NCI-H510A treated with DMSO at 0.1 percent for 48 hours (cell line): ENCODE measurements around the gene NEK9.
"Not testable (repeated sequence)": the region's sequence is repeated elsewhere in the genome, so short reads cannot be mapped to it uniquely, and the experiment has no call there.

Experiments
- DNase-seq: peaks from one replicate; lab custom pipeline; 2025; lab: John Stamatoyannopoulos, UW

The NEK9 gene

DNA sequence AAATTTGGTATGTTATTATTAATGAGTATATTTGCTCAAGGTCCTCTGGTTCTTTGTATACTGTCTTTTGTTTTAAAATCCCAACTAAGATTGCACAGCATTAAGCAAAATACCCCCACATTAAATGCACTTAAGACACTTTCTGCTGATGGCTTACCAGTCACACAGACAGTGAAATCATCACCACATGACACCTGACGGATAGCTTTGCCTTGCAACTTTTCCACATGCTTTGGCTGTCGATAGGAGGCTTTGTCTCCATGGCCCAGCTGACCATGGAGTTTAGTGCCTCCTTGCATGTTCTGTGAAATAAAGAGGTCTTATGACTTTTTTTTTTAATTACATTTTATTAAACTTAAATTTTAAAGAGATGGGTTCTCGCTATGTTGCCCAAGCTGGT, 19.7 kb downstream of the NEK9 start:
- no peak for DNase-seq

DNA sequence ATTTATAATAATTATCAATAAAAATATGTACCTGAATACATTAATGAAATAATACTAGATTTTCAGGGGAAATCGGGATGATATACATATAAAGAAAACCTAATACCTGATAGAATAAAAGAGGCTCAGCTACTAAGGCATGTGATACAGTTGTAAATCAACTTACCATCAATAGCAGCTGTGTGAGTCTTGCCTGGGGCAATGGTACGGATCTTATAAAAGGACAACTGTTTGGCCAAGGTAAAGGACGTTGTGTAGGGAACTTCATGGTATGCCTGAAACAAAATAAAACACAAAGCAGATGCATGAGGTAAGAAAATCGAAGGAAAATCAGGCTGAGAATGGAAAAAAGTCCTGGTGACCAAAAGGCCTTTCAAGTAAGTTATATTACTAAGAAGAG, 25.4 kb downstream of the NEK9 start:
- no peak for DNase-seq

DNA sequence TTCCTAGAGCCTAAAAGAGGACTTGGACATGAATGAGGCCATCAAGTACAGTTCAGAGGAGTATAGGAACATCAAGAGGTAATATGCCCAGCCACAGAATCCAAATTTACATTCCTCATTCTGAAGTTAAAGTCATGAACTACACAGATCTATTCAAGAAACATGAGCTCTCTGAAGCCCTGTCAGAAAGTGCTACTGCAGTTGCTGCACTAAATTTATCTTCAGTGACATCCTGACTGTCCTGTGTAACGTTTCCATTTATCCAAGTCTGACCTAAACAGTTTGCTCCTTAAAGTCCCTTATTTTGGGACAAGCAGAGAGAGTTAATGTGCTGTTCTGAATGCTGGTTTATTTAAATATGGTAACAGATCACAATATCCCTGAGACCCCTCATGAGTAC, 28.2 kb downstream of the NEK9 start:
- no peak for DNase-seq

DNA sequence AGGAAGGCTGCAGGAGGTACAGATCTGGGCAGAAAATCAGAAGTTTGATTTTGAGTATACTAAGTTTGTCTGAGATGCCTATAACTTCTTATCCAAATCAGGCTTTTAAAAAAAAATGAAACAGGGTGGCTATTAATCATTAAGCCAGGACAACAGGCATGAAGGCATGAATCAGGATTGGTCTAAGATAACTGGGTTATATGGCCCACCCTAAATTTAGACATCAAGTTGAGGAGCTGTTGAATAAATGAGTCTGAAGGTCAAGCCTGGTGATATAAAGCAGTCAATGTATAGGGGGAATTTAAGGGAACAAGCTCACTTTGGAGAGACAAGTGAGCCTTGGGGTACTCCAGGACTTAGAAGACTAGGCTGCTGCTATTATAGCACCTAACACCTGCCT, 28.6 kb downstream of the NEK9 start:
- DNase-seq = no peak

DNA sequence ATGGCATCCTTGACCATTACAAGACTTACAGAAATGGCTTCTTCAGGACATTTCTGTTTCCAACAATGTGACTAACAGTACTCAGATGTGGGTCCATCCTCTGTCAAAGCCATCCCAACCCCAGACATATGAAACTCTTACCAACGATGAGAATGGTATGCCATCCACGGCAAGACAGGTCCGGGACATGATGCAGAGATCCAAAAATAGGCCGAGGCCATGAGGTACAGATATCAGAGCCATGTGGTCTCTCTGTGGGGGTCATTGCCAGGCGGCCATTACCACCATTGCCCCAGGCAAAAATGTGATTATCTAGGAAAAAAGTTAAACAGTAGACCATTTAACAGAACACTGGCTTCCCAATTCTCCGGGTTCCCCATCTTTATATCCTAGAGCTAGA, 29.9 kb downstream of the NEK9 start:
- DNase-seq = no peak

DNA sequence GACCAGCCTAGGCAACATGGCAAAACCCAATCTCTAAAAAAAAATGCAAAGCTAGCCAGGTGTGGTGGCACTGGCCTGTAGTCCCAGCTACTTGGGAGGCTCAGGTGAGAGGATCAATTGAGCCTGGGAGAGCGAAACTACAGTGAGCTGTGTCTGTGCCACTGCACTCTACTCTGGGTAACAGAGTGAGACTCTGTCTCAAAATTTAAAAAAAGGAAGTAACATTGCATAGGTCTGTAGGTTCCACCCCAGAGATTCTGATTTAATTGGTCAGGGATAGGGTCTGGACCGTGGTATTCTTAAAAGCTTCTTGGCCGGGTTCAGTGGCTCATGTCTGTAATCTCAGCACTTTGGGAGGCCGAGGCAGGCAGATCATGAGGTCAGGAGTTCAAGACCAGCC, 31.2 kb downstream of the NEK9 start:
- no peak for DNase-seq

DNA sequence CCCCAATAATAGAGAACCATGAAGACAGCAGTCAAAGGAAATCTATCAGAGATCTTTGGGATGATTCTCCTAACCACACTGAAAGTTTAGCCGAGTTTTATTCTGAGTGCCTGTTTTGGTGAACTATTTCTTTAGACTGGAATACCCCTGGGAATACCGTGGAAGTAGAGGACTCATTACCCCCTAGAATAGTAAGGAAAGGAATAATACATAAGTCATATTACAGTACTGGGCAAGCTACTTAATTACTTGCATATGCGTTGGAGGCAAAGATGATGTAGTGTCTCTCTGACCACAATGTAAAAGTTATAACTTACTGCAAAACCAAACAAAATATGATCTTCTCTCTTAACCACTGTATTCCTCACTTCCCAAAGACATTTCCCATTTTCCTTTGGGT, 32.0 kb downstream of the NEK9 start:
- no peak for DNase-seq

DNA sequence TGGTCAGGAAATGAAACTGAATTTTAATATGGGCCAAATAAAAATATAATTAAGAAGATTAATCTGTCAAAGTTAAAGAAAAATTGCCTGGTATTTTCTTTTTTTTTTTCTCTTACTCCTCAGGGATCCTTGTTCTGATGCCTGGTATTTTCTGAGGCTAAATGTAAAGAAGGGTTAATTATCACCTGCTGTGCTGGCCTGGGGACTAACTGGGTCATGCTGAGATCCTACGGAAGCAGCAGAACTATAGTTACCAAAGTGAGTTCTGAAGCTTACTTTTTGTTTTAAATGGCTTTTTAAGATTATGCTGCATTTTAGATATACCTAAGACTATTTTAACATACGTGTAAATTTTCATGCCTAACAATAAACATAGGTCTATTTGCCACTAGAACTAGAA, 34.1 kb downstream of the NEK9 start:
- DNase-seq = no peak

DNA sequence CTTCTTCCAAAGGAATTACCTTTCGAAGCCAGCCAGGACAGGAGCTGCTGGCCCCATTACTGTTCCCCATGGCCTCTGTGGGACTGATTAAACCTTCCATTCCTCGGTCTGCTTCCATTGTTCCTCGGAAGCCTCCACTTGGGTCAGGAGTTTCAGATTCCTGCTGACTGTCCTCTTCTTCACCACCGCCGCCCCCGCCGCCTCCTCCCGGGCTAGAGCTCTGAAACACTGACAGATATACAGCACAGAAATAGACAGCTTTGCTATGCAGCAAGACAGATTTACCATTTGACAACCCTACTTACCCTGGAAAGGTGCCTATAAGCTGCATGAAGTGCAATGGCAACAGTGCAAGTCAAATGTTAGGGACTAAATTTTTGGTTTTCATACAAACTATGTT, 35.6 kb downstream of the NEK9 start:
- no peak for DNase-seq

DNA sequence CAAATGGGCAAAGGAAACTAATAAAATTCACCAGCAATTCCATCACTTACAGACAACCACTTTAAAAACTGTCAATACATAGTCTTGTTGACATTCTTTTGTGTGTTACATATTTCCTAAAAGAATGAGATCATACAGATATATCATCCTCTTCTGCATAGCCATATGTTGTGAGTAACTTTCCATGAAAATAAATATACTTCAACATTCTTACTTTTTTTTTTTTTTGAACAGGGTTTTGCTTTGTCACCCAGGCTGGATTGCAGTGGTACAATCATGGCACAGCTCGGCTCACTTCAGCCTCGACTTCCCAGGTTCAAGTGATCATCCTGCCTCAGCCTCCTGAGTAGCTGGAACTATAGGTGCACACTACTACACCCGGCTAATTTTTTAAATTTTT, 36.5 kb downstream of the NEK9 start:
- DNase-seq = no peak

DNA sequence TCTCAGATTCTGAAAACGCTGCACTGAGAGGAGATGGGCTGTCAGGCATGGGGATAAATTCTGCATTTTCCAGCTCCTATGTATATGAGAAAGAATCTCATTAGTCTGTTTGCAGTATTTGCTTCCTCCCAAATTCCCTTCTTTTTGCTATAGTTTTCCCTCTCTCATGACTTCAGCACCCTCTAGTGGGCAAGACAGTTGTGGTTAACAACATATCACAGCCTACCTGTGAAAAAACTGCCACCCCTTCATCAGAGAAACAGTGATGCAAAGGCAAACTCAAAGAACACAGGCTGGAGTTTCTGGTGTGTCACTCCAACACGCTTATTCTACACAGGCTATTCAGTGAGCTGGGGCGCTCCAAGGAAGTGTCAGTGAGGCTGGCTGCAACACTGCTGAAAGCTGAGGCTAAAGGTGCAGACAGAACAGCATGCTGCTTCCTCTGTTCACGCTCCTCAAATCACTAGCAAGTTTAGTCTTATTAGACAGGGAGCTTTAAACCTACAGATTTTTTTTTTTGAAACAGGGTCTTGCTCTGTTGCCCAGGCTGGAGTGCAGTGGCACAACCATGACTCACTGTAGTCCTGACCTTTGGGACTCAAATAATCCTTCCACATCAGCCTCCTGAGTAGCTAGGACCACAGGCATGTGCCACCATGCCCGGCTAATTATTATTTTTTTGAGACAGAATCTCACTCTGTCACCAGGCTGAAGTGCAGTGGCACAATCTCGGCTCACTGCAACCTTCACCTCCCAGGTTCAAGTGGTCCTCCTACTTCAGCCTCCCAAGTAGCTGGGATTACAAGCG, 38.1 kb downstream of the NEK9 start:
- peak; percentile 51 for DNase-seq

DNA sequence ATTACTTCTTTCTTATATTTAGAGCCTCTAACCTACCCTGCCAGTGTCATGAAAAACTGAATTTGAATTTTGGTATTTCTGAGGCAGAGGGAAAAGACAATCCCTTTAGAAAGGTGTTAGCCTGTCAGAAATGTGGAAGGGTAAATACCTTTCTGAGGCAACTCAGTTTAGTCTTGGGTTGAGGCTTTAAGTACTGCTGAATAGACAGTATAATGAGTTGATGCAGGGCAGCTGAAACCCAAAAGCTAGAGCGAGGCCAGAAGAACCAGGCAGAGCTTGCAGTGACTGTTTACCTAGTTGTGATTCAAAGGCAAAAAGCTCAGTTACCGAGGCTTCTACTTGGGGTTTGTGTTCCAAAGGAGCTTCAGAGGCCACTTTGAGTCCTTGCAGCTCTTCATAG, 38.7 kb downstream of the NEK9 start:
- no peak for DNase-seq

DNA sequence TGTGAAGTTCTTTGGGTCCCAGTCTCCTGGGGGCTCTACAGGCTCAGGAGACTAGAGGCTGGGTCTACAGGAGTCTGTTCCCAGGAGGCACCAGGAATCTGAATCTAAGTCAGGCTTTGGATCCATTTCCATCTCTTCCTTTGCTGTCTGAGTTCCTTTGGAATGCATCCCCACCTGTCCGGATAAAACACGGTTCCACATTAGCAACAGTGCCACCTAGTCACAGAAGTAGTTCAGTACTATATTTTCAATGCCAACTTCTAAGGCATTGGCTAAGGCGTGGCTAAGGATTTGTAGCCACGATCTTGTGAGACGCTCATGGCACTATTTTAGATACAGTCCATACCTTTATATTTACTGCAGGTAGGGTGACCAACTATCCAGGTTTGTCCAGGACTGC, 42.3 kb downstream of the NEK9 start:
- DNase-seq = no peak

DNA sequence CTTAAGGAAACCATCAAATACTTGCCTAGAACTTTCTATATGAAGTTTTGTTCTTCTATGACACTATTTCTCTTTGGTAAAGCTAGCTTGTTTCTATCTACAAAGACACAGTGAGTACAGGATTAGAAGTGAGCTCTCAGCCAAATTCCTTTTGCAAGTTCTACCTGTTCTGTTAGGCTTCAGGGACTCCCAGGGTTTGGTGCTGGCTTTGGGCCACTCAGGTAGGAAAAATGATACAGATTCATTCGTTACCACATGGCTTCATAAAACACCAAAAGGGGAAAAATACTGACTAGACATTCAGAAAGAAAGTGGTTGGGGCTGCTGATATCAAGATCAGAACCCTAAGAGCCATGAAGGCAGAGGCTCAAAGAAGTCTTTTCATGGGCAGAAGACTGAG, 43.6 kb downstream of the NEK9 start:
- no peak for DNase-seq

DNA sequence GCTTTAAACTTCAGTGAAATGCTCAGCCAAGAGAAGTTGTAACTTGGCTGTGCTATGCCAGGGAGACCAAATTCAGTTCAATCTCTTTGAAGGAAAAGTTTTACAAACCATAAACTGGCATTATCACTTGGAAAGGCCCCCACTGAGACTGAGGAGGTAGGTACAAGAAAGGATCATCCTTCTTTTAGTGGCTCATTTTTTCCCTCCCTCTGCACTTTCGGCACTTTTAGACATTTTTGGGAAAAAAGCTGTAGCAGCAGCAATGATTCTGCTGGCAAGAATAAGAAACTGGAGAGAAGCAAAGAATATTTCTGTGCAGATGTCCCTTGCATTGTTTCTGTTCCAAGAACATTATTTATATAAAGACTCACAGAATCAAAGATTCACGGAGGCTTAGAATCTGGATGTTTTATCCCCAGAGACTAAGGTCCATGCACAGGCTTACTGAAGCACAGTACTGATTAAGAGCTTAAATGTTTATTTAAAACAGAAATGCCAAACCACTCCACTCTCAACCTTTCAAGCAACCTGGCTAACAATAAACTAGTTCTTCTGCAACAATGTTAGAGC, 45.1 kb downstream of the NEK9 start:
- DNase-seq = no peak

DNA sequence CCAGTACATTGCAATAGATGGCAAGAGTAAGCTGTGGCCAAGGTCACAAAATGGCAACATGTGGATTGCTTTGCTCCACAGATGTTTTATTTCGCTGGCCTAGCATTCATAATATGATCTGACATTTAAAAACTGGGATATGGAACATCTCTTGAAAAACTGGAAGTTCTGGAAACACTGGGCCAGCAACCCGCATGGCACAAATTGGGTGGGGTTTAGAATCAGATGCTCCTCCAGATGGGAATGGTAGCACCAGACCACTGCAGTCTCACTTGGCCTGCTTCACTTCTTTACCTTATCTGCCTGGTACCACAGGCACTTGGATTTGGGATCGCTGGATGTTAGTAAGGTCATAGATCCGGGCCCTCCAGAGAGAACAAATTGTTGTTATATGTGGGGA, 47.3 kb downstream of the NEK9 start:
- no peak for DNase-seq

DNA sequence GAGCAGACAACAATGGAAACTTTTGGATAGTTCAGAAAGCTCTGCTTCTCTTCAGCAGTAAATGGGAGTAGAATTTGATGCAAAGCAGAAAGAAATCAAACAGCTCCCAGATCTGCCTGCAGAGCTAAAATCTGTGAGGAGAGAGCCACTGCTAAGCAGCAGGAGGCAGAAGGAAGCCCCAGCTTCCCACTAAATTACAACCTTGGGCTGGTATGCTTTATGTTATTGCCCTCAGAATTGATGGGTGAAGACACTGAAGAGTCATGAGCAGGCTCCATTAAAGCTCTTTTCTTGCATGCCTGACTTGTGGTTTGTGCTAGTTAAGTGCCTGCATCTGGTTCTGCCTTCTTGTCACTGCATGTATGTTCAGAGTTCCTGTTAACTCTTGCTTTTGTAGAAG, 49.1 kb downstream of the NEK9 start:
- no peak for DNase-seq

DNA sequence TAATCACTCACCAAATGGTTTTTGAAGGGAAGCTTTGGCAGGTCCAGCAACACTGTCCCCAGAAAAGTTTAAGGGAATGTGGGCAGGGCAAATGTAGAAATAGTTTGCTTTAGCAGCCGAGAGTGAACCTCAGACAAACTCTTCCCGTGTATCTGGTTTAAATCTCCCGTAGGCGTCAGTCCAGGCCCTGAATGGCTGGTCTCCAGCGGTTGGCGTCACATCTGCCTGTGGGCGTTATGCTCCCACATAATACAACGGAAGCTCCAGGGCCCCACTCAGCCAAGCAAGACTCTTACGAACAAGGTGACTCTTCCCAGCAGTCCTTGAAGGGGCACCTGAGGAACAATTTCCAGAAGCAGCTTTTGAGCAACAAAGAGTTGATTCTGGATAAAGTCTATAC, 56.5 kb downstream of the NEK9 start:
- DNase-seq = no peak

DNA sequence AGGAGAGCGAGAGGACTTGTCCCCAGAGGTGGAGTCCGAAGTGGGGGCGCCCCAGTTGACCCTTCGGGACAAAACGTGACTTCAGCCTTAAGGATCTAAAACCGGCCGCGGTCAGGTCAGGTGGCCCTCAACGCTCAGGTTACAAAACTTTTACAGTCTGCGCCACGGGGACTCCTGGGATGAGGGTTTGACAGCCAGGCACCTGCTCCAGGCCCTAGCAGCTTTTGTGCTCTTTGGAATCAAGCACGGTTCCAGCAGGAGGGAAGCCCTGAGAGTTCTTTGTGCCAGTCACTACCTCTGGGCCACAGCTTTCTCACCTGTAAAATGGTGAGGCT, 57.1 kb downstream of the NEK9 start:
- peak; percentile 85 for DNase-seq

DNA sequence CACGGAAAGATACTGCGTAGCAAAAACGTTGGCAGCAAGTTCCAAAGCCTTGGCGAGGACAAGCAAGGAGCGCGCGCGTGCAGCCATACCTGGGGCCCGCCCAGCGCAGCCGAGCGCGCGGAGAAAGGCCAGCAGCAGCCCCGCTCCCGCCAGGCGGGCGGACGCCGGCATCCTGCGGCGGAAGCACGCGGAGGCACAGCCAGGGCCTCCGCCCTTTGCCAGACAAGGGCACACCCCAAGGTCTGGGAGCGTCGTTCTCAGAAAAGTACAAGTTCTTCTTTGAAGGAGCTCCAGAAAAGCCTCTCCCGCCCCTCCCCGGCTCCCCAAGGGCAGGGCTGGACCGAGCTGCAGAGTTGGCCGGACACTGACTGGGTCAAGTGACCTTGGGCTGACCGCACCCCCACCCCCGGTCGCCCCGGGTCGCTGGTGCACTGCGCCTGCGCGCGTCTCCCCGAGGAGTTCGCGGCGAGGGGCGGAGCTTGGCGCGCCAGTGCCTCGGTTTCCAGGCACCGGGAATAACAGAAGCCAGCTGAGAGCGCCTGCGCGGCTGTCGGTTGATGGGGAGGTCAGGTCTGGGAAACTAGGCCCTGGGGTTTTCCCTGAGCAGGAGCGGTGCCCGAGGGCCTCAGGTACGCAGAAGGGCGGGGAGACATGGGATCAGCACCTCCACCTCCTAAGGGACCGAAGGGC, 57.6 kb downstream of the NEK9 start, which contains the start of gene ZC2HC1C:
Gene ZC2HC1C (plus strand): TSS at position 521 of the 690 bp plus-strand sequence. CDS start 933 bp downstream, outside the sequence.
- DNase-seq = peak; percentile 96

DNA sequence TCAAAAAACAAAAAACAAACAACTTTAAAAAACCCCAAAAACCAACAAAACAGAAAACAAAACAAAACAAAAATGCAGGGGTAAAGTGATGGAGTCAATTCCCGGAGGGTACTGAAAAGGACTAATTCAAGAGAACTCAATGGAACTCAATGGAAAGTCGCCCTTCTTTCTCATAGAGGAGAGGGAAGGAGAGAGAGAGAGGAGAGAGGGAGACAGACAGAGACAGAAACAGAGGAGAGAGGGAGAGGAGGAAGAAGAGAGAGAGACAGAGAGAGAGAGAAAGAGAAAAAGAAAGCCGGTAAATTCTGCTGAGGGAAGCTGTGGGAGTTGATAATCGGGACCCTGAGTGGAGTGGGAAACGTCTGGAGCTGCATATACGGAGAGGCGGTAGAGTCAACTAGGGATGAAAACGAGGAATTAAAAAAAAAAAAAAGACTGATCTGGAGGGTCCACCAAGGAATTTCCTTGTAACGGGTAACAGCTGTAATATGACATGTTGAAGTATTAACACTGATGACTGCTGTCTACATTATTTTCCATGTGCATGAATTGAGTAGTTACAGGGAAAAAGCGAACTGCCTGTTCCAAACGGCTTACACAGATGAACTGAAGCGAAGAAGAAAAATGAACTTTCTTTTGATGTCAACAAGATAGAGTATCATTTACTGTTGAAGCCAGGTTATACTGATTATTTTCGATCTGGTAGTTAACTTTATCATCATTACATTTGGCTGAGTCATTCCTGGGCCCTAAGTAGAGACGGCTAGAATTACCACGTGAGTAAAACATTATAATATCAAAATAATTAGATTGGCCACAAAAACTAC, 58.3 kb downstream of the NEK9 start:
- peak; percentile 76 for DNase-seq

DNA sequence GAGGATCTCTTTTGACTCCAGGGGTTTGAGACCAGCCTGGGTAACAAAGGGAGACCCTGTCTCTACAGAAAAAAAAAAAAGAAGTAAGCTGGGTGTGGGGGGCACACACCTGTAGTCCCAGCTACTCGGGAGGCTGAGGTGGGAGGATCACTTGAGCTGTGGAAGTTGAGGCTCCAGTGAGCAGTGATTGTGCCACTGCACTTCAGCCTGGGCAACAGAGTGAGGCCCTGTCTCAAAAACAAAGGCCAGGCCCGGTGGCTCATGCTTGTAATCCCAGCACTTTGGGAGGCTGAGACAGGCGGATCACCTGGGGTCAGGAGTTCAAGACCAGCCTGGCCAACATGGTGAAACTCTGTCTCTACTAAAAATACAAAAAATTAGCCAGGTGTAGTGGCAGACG, 59.1 kb downstream of the NEK9 start:
- not testable (repeated sequence) for DNase-seq

DNA sequence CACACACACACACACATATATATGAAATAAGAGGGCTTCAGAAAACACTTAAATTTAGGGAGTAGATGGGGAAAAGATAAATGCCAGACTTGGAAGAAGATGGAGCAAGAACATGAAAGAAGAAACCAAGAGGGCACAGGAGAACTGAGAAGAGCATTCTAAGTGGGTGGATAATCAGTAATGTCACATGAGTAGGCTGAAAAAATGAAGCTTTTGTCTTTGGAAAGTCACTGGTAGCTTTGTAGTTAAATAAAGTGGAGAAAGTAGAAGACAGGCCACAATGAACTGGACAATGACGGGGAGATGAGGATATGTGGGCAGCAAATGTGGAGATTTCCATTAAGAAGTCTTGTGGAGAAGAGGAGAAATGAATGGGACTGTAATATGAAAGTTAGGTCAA, 59.6 kb downstream of the NEK9 start:
- no peak for DNase-seq
